Esophagus (tissue), 2 donors: ENCODE data around the gene CIT. TPM values are rescaled to one million over a fixed set of nuclear protein-coding genes. Genes with fewer than 3 reads are reported as not detected.
"Not testable (repeated sequence)": the region's sequence is repeated elsewhere in the genome, so short reads cannot be mapped to it uniquely, and the experiment has no call there.

ENCODE experiments used
- H3K27ac ChIP-seq, 2 donors: one replicate each; pipeline ENCODE4 v1.5.1; 2013; ENCODE audit warnings: low read depth in 2 of 2, mild to moderate bottlenecking in 2 of 2, inconsistent platforms in 1 of 2, low read length in 1 of 2, moderate library complexity in 1 of 2
- H3K27me3 ChIP-seq, 2 donors: one replicate each; pipeline ENCODE4 v1.6.1; 2013; ENCODE audit warnings: low read length in 2 of 2, control low read depth in 1 of 2, mild to moderate bottlenecking in 1 of 2; ENCODE audit not compliant: insufficient read depth in 2 of 2, control insufficient read depth in 1 of 2
- H3K36me3 ChIP-seq, 2 donors: one replicate each; pipeline ENCODE4 v1.6.1; 2013; ENCODE audit warnings: low read length in 1 of 2; ENCODE audit not compliant: control insufficient read depth in 2 of 2, insufficient read depth in 2 of 2
- H3K4me1 ChIP-seq, 2 donors: one replicate each; pipeline ENCODE4 v1.6.1; 2013; ENCODE audit warnings: low read length in 1 of 2; ENCODE audit not compliant: control insufficient read depth in 2 of 2, insufficient read depth in 2 of 2
- H3K4me3 ChIP-seq, 2 donors: one replicate each; pipeline ENCODE4 v1.5.1; 2013; ENCODE audit warnings: low read length in 2 of 2, mild to moderate bottlenecking in 2 of 2, low read depth in 1 of 2, moderate library complexity in 1 of 2
- H3K9me3 ChIP-seq, 2 donors: one replicate each; pipeline ENCODE4 v1.6.1; 2013; ENCODE audit warnings: mild to moderate bottlenecking in 2 of 2, low read depth in 1 of 2, low read length in 1 of 2, moderate library complexity in 1 of 2; ENCODE audit not compliant: control insufficient read depth in 2 of 2, insufficient read depth in 1 of 2
- WGBS, 2 donors: extraction: QIAGEN DNeasy Blood & Tissue Kit; methylation state at CpG; one replicate each; pipeline ENCODE4 v1.1.7; 2013; 5-methylcytosine and 5-hydroxymethylcytosine counted together
- polyA plus RNA-seq, 2 donors: library from polyadenylated mRNA; stranded (reverse); fragments of 200-250 nt; gene quantifications; one replicate each; pipeline ENCODE4 v1.2.3, GENCODE V29; 2013
- donor health status: healthy with polysubstance abuse.
- donor health status: Bipolar disorder and iron deficiency.

The CIT gene
- polyA plus RNA-seq, 2 donors = 2.9 to 4.1 TPM

DNA sequence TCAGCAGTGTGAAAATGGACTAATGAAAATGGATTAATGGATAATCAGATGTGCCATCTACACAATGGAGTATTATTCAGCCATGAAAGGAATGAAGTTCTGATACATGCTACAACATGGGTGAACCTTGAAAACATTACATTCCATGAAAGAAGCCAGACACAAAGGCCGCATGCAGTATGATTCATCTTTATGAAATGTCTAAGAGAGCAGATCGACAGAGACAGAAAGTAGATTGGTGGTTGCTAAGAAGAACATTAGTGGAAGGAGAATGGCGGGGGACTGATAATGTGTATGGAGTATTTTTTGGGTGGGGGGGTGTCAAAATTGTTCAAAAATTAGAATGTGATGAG lies 161.9 kb downstream of the CIT start:
- Histone ChIP-seq H3K4me1 (peaks cover 0 to 4% of the 10 kb centered on the region in 2 donors), H3K4me3 (no peak overlapping the region), H3K27ac (no peak overlapping the region), H3K36me3 (no peaks in the 10 kb centered on the region), H3K9me3 (no peaks in the 10 kb centered on the region), H3K27me3 (no peaks in the 10 kb centered on the region)
- 68 to 82% methylated on average over 3 of the region's 3 CpGs for WGBS, 2 donors

DNA sequence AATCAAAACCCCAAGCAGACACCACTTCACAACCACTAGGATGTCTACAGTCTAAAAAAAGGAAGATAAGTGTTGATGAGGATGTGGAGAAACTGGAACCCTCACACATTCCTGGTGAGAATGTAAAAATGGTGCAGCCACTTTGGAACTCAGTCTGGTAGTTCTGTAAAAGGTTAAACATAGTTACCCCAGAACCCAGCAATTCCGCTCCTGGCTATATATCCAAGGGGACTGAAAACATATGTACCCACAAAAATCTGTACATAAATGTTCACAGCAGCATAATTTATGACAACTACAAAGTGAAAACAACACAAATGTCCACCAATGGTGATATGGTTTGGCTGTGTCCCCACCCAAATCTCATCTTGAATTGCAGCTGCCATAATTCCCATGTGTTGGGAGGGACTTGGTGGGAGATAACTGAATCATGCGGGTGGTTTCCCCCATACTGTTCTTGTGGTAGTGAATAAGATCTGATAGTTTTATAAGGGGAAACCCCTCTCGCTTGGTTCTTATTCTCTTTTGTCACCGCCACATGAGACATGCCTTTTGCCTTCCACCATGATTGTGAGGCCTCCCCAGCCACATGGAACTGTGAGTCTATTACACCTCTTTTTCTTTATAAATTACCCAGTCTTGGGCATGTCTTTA lies 162.4 kb downstream of the CIT start:
- Histone ChIP-seq H3K4me3 (no peak overlapping the region), H3K4me1 (peaks cover 0 to 6% of the 10 kb centered on the region in 2 donors), H3K36me3 (no peaks in the 10 kb centered on the region), H3K27ac (no peak overlapping the region), H3K9me3 (no peaks in the 10 kb centered on the region), H3K27me3 (no peaks in the 10 kb centered on the region)
- 97% methylated on average over 4 of the region's 4 CpGs for WGBS, 2 donors

- 63 to 74% methylated on average over 8 of the region's 8 CpGs for WGBS, 2 donors
- no peaks in the 10 kb centered on the region for H3K9me3 ChIP-seq
- H3K4me1 ChIP-seq = peaks cover 0 to 6% of the 10 kb centered on the region in 2 donors
- no peak overlapping the region for H3K27ac ChIP-seq
- H3K27me3 ChIP-seq = no peaks in the 10 kb centered on the region
- H3K36me3 ChIP-seq = no peaks in the 10 kb centered on the region
- no peak overlapping the region for H3K4me3 ChIP-seq
These were observed 163.5 kb downstream of the CIT start for GRCh38 chr12:119713551-119714031.

- H3K4me1 ChIP-seq = peaks cover 0 to 6% of the 10 kb centered on the region in 2 donors
- WGBS, 2 donors = 96 to 97% methylated on average over 11 of the region's 11 CpGs
- no peak overlapping the region for H3K27ac ChIP-seq
These were observed 164.4 kb downstream of the CIT start for GRCh38 chr12:119712721-119713120.

GRCh38 chr12:119711693-119712092 lies 165.4 kb downstream of the CIT start:
- Histone ChIP-seq H3K4me1 (peaks cover 0 to 6% of the 10 kb centered on the region in 2 donors), H3K4me3 (no peak overlapping the region), H3K27me3 (no peaks in the 10 kb centered on the region), H3K27ac (peak overlapping the region in 1 of 2 donors; percentile 38), H3K36me3 (no peaks in the 10 kb centered on the region), H3K9me3 (no peaks in the 10 kb centered on the region)
- 98 to 99% methylated on average over 4 of the region's 4 CpGs for WGBS, 2 donors

More at GRCh38 chr12:119712721-119713120, 164.4 kb downstream of the CIT start:
- Histone ChIP-seq H3K27me3 (no peaks in the 10 kb centered on the region), H3K36me3 (no peaks in the 10 kb centered on the region), H3K9me3 (no peaks in the 10 kb centered on the region), H3K4me3 (no peak overlapping the region)

DNA sequence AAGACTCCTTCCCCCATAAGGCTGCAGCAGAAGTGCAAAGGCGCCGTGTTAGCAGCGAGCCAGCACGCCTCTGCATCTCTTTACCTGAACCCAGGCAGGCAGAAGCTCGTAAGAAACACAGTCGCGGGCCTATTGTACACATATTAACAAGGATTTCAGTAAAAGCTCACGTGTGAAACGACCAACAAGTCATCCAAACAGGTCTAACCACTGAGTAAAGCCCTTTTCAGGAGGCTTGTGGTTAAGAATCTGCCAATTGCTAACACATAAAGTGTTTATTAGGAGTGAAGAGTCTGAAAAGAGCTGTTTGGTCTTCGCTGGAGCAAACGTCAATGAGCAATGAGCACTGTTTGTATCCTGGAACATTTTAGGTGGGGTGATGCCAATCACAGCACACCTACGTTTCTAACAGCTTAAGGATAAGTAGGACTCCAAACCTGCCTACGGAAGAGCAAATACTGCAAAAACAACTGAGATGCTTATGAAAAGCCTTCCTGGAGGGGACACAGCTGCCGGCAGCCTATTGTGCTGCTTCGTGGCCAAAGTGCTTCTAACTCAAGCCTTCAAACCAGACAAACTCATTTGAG lies 166.1 kb downstream of the CIT start:
- H3K4me1 ChIP-seq = peaks cover 0 to 6% of the 10 kb centered on the region in 2 donors
- no peaks in the 10 kb centered on the region for H3K27me3 ChIP-seq
- 56 to 65% methylated on average over 15 of the region's 15 CpGs for WGBS, 2 donors
- no peaks in the 10 kb centered on the region for H3K36me3 ChIP-seq
- no peak overlapping the region for H3K4me3 ChIP-seq
- peak overlapping the region; percentile 11 to 69 for H3K27ac ChIP-seq
- no peaks in the 10 kb centered on the region for H3K9me3 ChIP-seq

GRCh38 chr12:119710374-119710964 lies 166.7 kb downstream of the CIT start:
- Histone ChIP-seq H3K4me3 (no peak overlapping the region), H3K9me3 (no peaks in the 10 kb centered on the region), H3K36me3 (no peaks in the 10 kb centered on the region), H3K27me3 (no peaks in the 10 kb centered on the region), H3K4me1 (peaks cover 0 to 6% of the 10 kb centered on the region in 2 donors), H3K27ac (peak overlapping the region; percentile 11 to 69)
- 60 to 70% methylated on average over 11 of the region's 11 CpGs for WGBS, 2 donors

GRCh38 chr12:119706427-119706826 lies 170.7 kb downstream of the CIT start:
- not testable (repeated sequence) for H3K27me3 ChIP-seq, H3K27ac ChIP-seq, H3K36me3 ChIP-seq, H3K4me1 ChIP-seq, H3K9me3 ChIP-seq, H3K4me3 ChIP-seq
- WGBS, 2 donors = 90 to 97% methylated on average over 1 of the region's 1 CpG

DNA sequence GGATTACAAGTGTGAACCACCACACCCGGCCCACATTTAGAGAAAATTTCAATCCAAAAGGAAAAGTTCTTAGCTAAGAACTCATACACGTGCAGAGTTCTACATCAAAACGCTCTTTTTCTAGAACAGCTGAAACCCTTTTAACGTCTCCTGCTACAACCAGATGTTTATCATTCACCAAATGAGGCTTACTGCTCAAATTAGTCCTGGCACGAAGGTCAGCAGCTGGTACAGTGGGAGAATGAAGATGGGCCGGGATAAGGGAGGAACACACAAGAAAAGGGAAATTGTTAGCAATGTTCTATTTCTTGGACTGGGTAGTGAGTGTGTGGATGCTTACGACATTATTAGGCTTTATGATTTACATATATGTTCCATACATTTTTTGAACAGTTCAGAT lies 171.9 kb downstream of the CIT start:
- no peaks in the 10 kb centered on the region for H3K9me3 ChIP-seq
- no peak overlapping the region for H3K4me3 ChIP-seq
- 88 to 92% methylated on average over 7 of the region's 7 CpGs for WGBS, 2 donors
- no peaks in the 10 kb centered on the region for H3K27me3 ChIP-seq
- H3K36me3 ChIP-seq = peaks cover 0 to 4% of the 10 kb centered on the region in 2 donors
- peaks cover 0 to under 1% of the 10 kb centered on the region in 2 donors for H3K4me1 ChIP-seq
- H3K27ac ChIP-seq = no peak overlapping the region
